ENCODE data around the gene UBE2L5.

UBE2L5 gene

GRCh38 chr13:30422054-30422839 lies at the start of gene UBE2L5:
Gene UBE2L5, plus strand, starts transcription at chr13:30422493. Its CDS starts 5,498 bp downstream, at chr13:30427991.
- TF ChIP-seq, protein P1, sequence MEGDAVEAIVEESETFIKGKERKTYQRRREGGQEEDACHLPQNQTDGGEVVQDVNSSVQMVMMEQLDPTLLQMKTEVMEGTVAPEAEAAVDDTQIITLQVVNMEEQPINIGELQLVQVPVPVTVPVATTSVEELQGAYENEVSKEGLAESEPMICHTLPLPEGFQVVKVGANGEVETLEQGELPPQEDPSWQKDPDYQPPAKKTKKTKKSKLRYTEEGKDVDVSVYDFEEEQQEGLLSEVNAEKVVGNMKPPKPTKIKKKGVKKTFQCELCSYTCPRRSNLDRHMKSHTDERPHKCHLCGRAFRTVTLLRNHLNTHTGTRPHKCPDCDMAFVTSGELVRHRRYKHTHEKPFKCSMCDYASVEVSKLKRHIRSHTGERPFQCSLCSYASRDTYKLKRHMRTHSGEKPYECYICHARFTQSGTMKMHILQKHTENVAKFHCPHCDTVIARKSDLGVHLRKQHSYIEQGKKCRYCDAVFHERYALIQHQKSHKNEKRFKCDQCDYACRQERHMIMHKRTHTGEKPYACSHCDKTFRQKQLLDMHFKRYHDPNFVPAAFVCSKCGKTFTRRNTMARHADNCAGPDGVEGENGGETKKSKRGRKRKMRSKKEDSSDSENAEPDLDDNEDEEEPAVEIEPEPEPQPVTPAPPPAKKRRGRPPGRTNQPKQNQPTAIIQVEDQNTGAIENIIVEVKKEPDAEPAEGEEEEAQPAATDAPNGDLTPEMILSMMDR (IDR thresholded peaks at IDR 0.05; ENCODE audit: low read depth, low read length): no peak
- DNase-seq (ENCODE audit: low read depth in 2 of 2): peak; percentile 77 to 85

DNA sequence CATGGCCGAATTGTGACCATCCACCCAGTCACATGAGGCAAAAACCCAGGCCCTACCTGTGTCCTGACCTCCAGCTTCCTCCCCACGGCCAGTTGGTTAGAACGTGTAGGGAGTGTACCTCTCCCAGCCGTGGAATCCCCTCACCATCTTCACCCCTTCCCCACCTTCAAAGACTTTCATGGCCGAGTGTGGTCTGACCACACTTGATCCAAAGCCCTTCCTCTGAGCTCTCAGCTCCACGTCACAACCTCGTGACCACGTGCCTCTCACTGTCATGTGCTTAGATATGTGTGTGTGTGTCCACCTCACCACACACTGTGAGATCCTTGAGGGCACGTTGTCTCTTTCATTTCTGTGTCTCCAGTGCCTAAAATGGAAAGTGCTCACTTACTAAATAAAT lies 48.6 kb upstream of the UBE2L5 start:
- no peak overlapping the region for H3K4me3 ChIP-seq (replicated peaks in 1 of 2; ENCODE audit: low read depth in 2 of 2, low read length in 2 of 2)
- no peak for DNase-seq (ENCODE audit: low read depth in 2 of 2)
- TF ChIP-seq, protein P1 (IDR thresholded peaks at IDR 0.05; ENCODE audit: low read depth, low read length): no peak

More at GRCh38 chr13:30422054-30422839, at the start of gene UBE2L5:
- H3K4me3 ChIP-seq (replicated peaks in 1 of 2; ENCODE audit: low read depth in 2 of 2, low read length in 2 of 2): peak within 1 kb of the TSS; percentile 63

DNA sequence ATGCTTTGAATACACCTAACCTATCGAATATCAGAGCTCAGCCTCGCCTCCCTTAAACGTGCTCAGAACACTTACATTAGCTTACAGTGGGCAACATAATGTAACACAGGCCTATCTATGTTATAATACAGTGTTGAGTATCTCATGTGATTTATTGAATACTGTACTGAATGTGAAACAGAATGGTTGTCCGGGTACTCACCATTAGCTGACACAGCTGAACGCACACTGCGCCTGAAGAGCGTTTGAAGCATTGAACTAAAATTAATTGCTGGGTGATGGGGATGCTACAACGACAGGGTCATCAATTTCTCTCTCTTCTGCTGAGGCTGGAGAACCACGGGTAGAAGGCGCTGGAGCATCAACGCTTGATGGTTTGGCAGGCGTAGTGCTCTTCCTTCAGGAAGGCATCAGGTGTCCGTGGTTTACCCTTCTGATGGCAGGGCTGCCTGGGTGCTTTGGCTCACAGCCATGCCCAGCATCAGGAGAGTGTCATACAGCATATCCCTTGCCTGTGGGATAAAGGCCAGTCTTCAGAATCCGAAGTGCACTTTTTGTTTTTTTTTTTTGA lies 46.9 kb upstream of the UBE2L5 start:
- no peak overlapping the region for H3K4me3 ChIP-seq (replicated peaks in 1 of 2; ENCODE audit: low read depth in 2 of 2, low read length in 2 of 2)
- TF ChIP-seq, protein P1 (IDR thresholded peaks at IDR 0.05; ENCODE audit: low read depth, low read length): no peak
- DNase-seq (ENCODE audit: low read depth in 2 of 2): no peak

- no peak for DNase-seq (ENCODE audit: low read depth in 2 of 2)
- TF ChIP-seq, protein P1 (IDR thresholded peaks at IDR 0.05; ENCODE audit: low read depth, low read length): no peak
- H3K4me3 ChIP-seq (replicated peaks in 1 of 2; ENCODE audit: low read depth in 2 of 2, low read length in 2 of 2): no peak overlapping the region
Measured at GRCh38 chr13:30376426-30377311, 45.6 kb upstream of the UBE2L5 start.

DNA sequence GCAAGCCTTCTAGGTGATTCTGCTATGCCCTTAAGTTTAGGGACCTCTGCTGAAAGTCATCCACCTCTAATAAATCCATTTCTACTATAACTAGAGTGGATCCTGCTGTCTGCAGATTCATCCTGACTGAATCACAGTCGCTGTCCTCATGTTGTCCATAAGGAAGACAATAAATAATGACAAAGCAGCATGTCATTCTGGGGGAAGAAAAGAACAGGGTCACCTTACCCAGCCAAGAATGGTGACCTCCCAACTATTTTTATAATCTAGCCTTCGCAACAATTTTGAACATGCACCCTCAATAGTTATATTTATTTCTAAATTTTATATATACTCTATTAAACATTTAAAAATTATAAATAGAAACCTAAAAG lies 45.0 kb upstream of the UBE2L5 start:
- TF ChIP-seq, protein P1 (IDR thresholded peaks at IDR 0.05; ENCODE audit: low read depth, low read length): no peak
- DNase-seq (ENCODE audit: low read depth in 2 of 2): no peak
- H3K4me3 ChIP-seq (replicated peaks in 1 of 2; ENCODE audit: low read depth in 2 of 2, low read length in 2 of 2): no peak overlapping the region

DNA sequence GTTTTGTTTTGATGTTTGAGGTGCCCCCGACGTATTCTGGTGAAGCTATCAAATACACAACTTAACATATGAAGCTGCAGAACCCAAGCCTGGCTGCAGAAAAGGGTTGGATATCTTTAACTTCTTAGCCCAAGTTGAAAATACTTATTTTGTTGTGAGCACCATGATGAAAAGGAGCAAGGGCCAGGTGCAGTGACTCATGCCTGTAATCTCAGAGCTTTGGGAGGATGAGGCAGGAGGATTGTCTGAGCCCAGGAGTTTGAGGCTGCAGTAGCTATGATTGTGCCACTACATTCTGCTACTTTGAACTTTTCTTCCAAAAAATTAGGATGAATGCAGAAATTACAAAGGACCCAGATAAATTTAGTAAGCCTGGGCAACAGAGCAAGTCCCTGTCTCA lies 44.1 kb upstream of the UBE2L5 start:
- TF ChIP-seq, protein P1 (IDR thresholded peaks at IDR 0.05; ENCODE audit: low read depth, low read length): no peak
- DNase-seq (ENCODE audit: low read depth in 2 of 2): no peak
- no peak overlapping the region for H3K4me3 ChIP-seq (replicated peaks in 1 of 2; ENCODE audit: low read depth in 2 of 2, low read length in 2 of 2)
